Nephron progenitor cell (in vitro differentiated cells): Measurements from ENCODE around the gene TBC1D22A.
"Not testable (repeated sequence)": the region's sequence is repeated elsewhere in the genome, so short reads cannot be mapped to it uniquely, and the experiment has no call there.

Experiments
- DNase-seq: peaks from one replicate; pipeline ENCODE4 v3.0.0; 2021
- H3K27ac Mint-ChIP-seq: 2 replicates; pipeline ENCODE4 v1.8.0; 2021; ENCODE audit warnings: mild to moderate bottlenecking, moderate library complexity, mixed read lengths
- H3K27me3 Mint-ChIP-seq: 2 replicates; pipeline ENCODE4 v1.8.0; 2021; ENCODE audit warnings: mild to moderate bottlenecking, low read depth, mixed read lengths; ENCODE audit not compliant: poor library complexity
- H3K36me3 Mint-ChIP-seq: 2 replicates; pipeline ENCODE4 v1.8.0; 2021; ENCODE audit warnings: low read depth, mixed read lengths
- H3K4me1 Mint-ChIP-seq: 2 replicates; pipeline ENCODE4 v1.8.0; 2021; ENCODE audit warnings: mixed read lengths
- H3K4me3 Mint-ChIP-seq: 2 replicates; pipeline ENCODE4 v1.8.0; 2021; ENCODE audit warnings: mild to moderate bottlenecking, moderate library complexity, mixed read lengths
- H3K9me3 Mint-ChIP-seq: 2 replicates; pipeline ENCODE4 v1.8.0; 2021; ENCODE audit warnings: mild to moderate bottlenecking, moderate library complexity, mixed read lengths
- CTCF ChIP-seq: fragments of 200-600 bp; sonication (generic); IDR thresholded peaks from 2 replicates; pipeline ENCODE4 v1.5.0; 2021; ENCODE audit warnings: antibody characterized with exemption

TBC1D22A gene

GRCh38 chr22:47045691-47046410 lies 283.4 kb downstream of the TBC1D22A start:
- H3K4me1 Mint-ChIP-seq = peaks cover 67% of the 10 kb centered on the region
- H3K27me3 Mint-ChIP-seq = no peaks in the 10 kb centered on the region
- H3K9me3 Mint-ChIP-seq = no peaks in the 10 kb centered on the region
- peaks cover 3% of the 10 kb centered on the region for H3K36me3 Mint-ChIP-seq
- no peak overlapping the region for H3K4me3 Mint-ChIP-seq
- H3K27ac Mint-ChIP-seq = no peak overlapping the region
- no peak for TF ChIP-seq CTCF
- no peak for DNase-seq

- peak overlapping the region; percentile 20 for H3K27ac Mint-ChIP-seq
- no peak for TF ChIP-seq CTCF
- no peak for DNase-seq
Measured at GRCh38 chr22:47046411-47047065, 284.1 kb downstream of the TBC1D22A start.

GRCh38 chr22:47047321-47048122 lies 285.1 kb downstream of the TBC1D22A start:
- no peaks in the 10 kb centered on the region for H3K36me3 Mint-ChIP-seq
- no peaks in the 10 kb centered on the region for H3K9me3 Mint-ChIP-seq
- H3K4me1 Mint-ChIP-seq = peaks cover 80% of the 10 kb centered on the region
- no peak for DNase-seq
- peaks cover 3% of the 10 kb centered on the region for H3K27me3 Mint-ChIP-seq
- no peak overlapping the region for H3K4me3 Mint-ChIP-seq
- no peak overlapping the region for H3K27ac Mint-ChIP-seq
- no peak for TF ChIP-seq CTCF

More at GRCh38 chr22:47046411-47047065, 284.1 kb downstream of the TBC1D22A start:
- Mint-ChIP-seq H3K27me3 (peaks cover under 1% of the 10 kb centered on the region), H3K36me3 (no peaks in the 10 kb centered on the region), H3K9me3 (no peaks in the 10 kb centered on the region), H3K4me1 (peaks cover 74% of the 10 kb centered on the region), H3K4me3 (no peak overlapping the region)

- no peak for TF ChIP-seq CTCF
- no peaks in the 10 kb centered on the region for H3K36me3 Mint-ChIP-seq
- no peaks in the 10 kb centered on the region for H3K9me3 Mint-ChIP-seq
- peaks cover 86% of the 10 kb centered on the region for H3K4me1 Mint-ChIP-seq
- H3K27me3 Mint-ChIP-seq = peaks cover 3% of the 10 kb centered on the region
- DNase-seq = no peak
- no peak overlapping the region for H3K4me3 Mint-ChIP-seq
- H3K27ac Mint-ChIP-seq = no peak overlapping the region
Measured at GRCh38 chr22:47048123-47049077, 285.9 kb downstream of the TBC1D22A start.

- TF ChIP-seq CTCF = no peak
Measured at GRCh38 chr22:47049078-47049624, 286.7 kb downstream of the TBC1D22A start.

GRCh38 chr22:47049736-47050400 lies 287.4 kb downstream of the TBC1D22A start:
- H3K4me3 Mint-ChIP-seq, DNase-seq, H3K36me3 Mint-ChIP-seq, H3K9me3 Mint-ChIP-seq, H3K27me3 Mint-ChIP-seq: not testable (repeated sequence)
- peak overlapping the region; percentile 89 for H3K27ac Mint-ChIP-seq
- peaks cover 85% of the 10 kb centered on the region for H3K4me1 Mint-ChIP-seq

More at GRCh38 chr22:47049078-47049624, 286.7 kb downstream of the TBC1D22A start:
- no peaks in the 10 kb centered on the region for H3K36me3 Mint-ChIP-seq
- no peak overlapping the region for H3K27ac Mint-ChIP-seq
- peaks cover 3% of the 10 kb centered on the region for H3K27me3 Mint-ChIP-seq
- H3K4me1 Mint-ChIP-seq = peaks cover 86% of the 10 kb centered on the region
- DNase-seq = no peak
- no peaks in the 10 kb centered on the region for H3K9me3 Mint-ChIP-seq
- H3K4me3 Mint-ChIP-seq = no peak overlapping the region
